Neuronal stem cell (in vitro differentiated cells): ENCODE measurements around the gene PLAAT4.
A peak's percentile ranks its signal among the peaks of the same experiment; 100 is the strongest.

Experiments
- DNase-seq: peaks from one replicate; pipeline ENCODE4 v3.0.0-alpha.2; 2013; ENCODE audit warnings: low spot score
- H2AFZ ChIP-seq: one replicate; pipeline ENCODE4 v1.6.1; 2013; ENCODE audit warnings: mild to moderate bottlenecking, low read length, inconsistent platforms
- H2AK5ac ChIP-seq: 2 replicates; pipeline ENCODE4 v1.6.1; 2013; ENCODE audit warnings: low read depth, mild to moderate bottlenecking, inconsistent platforms, low read length, moderate library complexity, mixed read lengths
- H2BK120ac ChIP-seq: 2 replicates; pipeline ENCODE4 v1.6.1; 2013; ENCODE audit warnings: low read depth, mild to moderate bottlenecking, inconsistent platforms, low read length, moderate library complexity, mixed read lengths
- H2BK12ac ChIP-seq: one replicate; pipeline ENCODE4 v1.6.1; 2013; ENCODE audit warnings: low read length, inconsistent platforms
- H2BK15ac ChIP-seq: 2 replicates; pipeline ENCODE4 v1.6.1; 2013; ENCODE audit warnings: mild to moderate bottlenecking, low read length, inconsistent platforms, mixed read lengths
- H2BK5ac ChIP-seq: one replicate; pipeline ENCODE4 v1.6.1; 2013; ENCODE audit warnings: inconsistent platforms, mild to moderate bottlenecking, low read length, moderate library complexity
- H3K14ac ChIP-seq: one replicate; pipeline ENCODE4 v1.6.1; 2013; ENCODE audit warnings: low read length, inconsistent platforms
- H3K18ac ChIP-seq: 2 replicates; pipeline ENCODE4 v1.6.1; 2013; ENCODE audit warnings: low read length, inconsistent platforms
- H3K23ac ChIP-seq: 2 replicates; pipeline ENCODE4 v1.6.1; 2013; ENCODE audit warnings: low read depth, mild to moderate bottlenecking, mixed read lengths, low read length, inconsistent platforms; ENCODE audit not compliant: poor library complexity
- H3K27ac ChIP-seq: replicated peaks from 3 replicates; pipeline ENCODE4 v1.5.1; 2013; ENCODE audit warnings: low read length, inconsistent platforms
- H3K27me3 ChIP-seq, 3 experiments: 2 replicates each; pipeline ENCODE4 v1.6.1; 2013; ENCODE audit warnings: low read length in 3 of 3, mild to moderate bottlenecking in 2 of 3, inconsistent platforms in 1 of 3, low read depth in 1 of 3, mixed read lengths in 1 of 3, moderate library complexity in 1 of 3; ENCODE audit not compliant: control insufficient read depth in 3 of 3, insufficient read depth in 3 of 3
- H3K36me3 ChIP-seq, 2 donors: replicated peaks in 1 of 2; 2 replicates each; pipeline ENCODE4 v1.6.1; 2013; ENCODE audit warnings: low read length in 2 of 2; ENCODE audit not compliant: control insufficient read depth in 2 of 2, insufficient read depth in 2 of 2
- H3K4ac ChIP-seq: 2 replicates; pipeline ENCODE4 v1.6.1; 2013; ENCODE audit warnings: inconsistent platforms, mild to moderate bottlenecking, low read length, moderate library complexity
- H3K4me1 ChIP-seq, 2 donors: 1 replicate in 1 of 2; 2 replicates in 1 of 2; pipeline ENCODE4 v1.6.1; 2013; ENCODE audit warnings: low read length in 2 of 2, low read depth in 1 of 2; ENCODE audit not compliant: control insufficient read depth in 2 of 2, insufficient read depth in 1 of 2
- H3K4me2 ChIP-seq: one replicate; pipeline ENCODE4 v1.6.1; 2013; ENCODE audit warnings: mild to moderate bottlenecking, low read length, inconsistent platforms; ENCODE audit not compliant: insufficient read depth, poor library complexity, severe bottlenecking
- H3K4me3 ChIP-seq, 2 donors: 2 replicates each; pipeline ENCODE4 v1.5.1; 2013; ENCODE audit warnings: low read length in 2 of 2, mild to moderate bottlenecking in 2 of 2, inconsistent platforms in 1 of 2, moderate library complexity in 1 of 2
- H3K79me1 ChIP-seq: one replicate; pipeline ENCODE4 v1.6.1; 2013; ENCODE audit warnings: low read depth, mild to moderate bottlenecking, inconsistent platforms, low read length, moderate library complexity
- H3K9ac ChIP-seq: one replicate; pipeline ENCODE4 v1.6.1; 2013; ENCODE audit warnings: mild to moderate bottlenecking, low read depth, low read length, inconsistent platforms; ENCODE audit not compliant: poor library complexity
- H3K9me3 ChIP-seq, 2 donors: replicated peaks in 1 of 2; 2 replicates each; pipeline versions ENCODE3 to v1.6.1; 2013; ENCODE audit warnings: low read length in 2 of 2, mild to moderate bottlenecking in 2 of 2, inconsistent platforms in 1 of 2, low read depth in 1 of 2, mixed read lengths in 1 of 2, moderate library complexity in 1 of 2; ENCODE audit not compliant: control insufficient read depth in 2 of 2, insufficient read depth in 1 of 2
- H4K8ac ChIP-seq: one replicate; pipeline ENCODE4 v1.6.1; 2013; ENCODE audit warnings: low read depth, mild to moderate bottlenecking, inconsistent platforms, low read length, moderate library complexity
- H4K91ac ChIP-seq: one replicate; pipeline ENCODE4 v1.6.1; 2013; ENCODE audit warnings: low read length, low read depth, mild to moderate bottlenecking, inconsistent platforms; ENCODE audit not compliant: poor library complexity
- WGBS, 2 donors: extraction: QIAGEN DNeasy Blood & Tissue Kit; methylation state at CpG; one replicate each; pipeline ENCODE4 v1.1.7; 2013; ENCODE audit warnings: missing lambda C conversion rate in 2 of 2, mixed read lengths in 1 of 2; ENCODE audit not compliant: insufficient read length in 2 of 2, insufficient replicate concordance in 1 of 2; ENCODE audit errors: extremely low coverage in 2 of 2; 5-methylcytosine and 5-hydroxymethylcytosine counted together

Gene PLAAT4

DNA sequence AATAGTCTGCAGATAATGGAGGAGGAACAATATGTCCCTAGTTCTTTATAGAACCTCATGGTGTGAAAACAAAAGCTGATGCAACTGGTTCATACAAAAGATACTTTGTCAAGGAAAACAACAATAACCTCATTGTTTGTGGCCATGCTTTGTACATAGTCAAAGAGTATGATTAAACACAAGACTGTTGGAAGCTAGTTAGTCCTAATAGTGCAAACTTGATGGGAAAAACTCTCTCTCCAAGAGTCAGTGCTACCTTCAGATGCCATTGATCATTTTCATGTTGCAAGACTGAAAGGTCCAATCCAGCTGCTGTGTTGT is 46.7 kb downstream of the PLAAT4 start:
- H3K23ac ChIP-seq = no peak overlapping the region
- no peak overlapping the region for H2AFZ ChIP-seq
- H3K27me3 ChIP-seq = no peaks in the 10 kb centered on the region
- H2AK5ac ChIP-seq = no peak overlapping the region
- H3K9me3 ChIP-seq = no peaks in the 10 kb centered on the region
- H3K36me3 ChIP-seq = no peaks in the 10 kb centered on the region
- H3K4ac ChIP-seq = no peak overlapping the region
- no peak for DNase-seq
- H3K79me1 ChIP-seq = no peaks in the 10 kb centered on the region
- no peak overlapping the region for H4K91ac ChIP-seq
- no peak overlapping the region for H3K4me2 ChIP-seq
- H4K8ac ChIP-seq = no peak overlapping the region
- H3K27ac ChIP-seq = no peak overlapping the region
- no peak overlapping the region for H2BK120ac ChIP-seq
- H3K4me1 ChIP-seq = no peaks in the 10 kb centered on the region
- H2BK5ac ChIP-seq = no peak overlapping the region
- no peak overlapping the region for H3K14ac ChIP-seq
- no peak overlapping the region for H3K4me3 ChIP-seq
- H3K18ac ChIP-seq = no peak overlapping the region
- no peak overlapping the region for H3K9ac ChIP-seq
- no peak overlapping the region for H2BK15ac ChIP-seq
- no peak overlapping the region for H2BK12ac ChIP-seq

DNA sequence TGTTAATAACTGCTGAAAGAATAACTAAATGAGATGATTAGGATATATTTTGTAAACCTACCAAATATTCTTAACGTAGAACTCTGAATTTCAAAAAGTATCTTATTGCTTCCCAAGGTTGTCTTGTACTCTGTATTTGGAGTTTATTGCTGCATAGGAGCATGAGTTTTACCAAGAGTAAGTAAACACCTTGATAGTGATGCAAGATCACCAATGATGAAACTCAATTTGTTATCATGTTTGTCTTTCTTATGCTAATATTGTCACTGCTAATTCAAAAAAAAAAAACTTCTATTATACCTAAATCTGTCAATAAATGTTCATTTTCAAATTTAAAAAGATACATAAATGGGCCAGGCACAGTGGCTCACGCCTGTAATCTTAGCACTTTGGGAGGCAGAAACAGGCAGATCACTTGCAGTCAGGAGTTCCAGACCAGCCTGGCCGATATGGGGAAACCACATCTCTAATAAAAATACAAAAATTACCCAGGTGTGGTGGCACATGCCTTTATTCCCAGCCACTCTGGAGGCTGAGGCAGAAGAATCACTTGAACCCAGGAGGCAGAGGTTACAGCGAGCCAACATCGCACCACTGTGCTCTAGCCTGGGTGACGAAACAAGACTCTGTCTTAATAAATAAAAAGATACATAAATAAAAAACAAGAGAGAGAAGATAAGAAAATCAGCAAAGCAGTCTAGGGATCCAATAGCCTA is 50.0 kb downstream of the PLAAT4 start:
- Histone ChIP-seq H2BK5ac (no peak overlapping the region), H3K9me3 (no peaks in the 10 kb centered on the region), H3K4ac (no peak overlapping the region), H3K4me3 (no peak overlapping the region), H3K4me2 (no peak overlapping the region), H4K91ac (no peak overlapping the region), H2BK12ac (no peak overlapping the region), H2AK5ac (no peak overlapping the region), H3K79me1 (no peaks in the 10 kb centered on the region), H3K27me3 (no peaks in the 10 kb centered on the region), H3K23ac (no peak overlapping the region), H3K9ac (no peak overlapping the region), H2AFZ (no peak overlapping the region), H3K27ac (no peak overlapping the region), H3K36me3 (no peaks in the 10 kb centered on the region), H2BK120ac (no peak overlapping the region), H4K8ac (no peak overlapping the region), H3K14ac (no peak overlapping the region), H3K18ac (no peak overlapping the region), H2BK15ac (no peak overlapping the region), H3K4me1 (no peaks in the 10 kb centered on the region)
- no peak for DNase-seq
- no CpG with 5 or more reads among the region's 6 CpGs for WGBS, 2 donors

DNA sequence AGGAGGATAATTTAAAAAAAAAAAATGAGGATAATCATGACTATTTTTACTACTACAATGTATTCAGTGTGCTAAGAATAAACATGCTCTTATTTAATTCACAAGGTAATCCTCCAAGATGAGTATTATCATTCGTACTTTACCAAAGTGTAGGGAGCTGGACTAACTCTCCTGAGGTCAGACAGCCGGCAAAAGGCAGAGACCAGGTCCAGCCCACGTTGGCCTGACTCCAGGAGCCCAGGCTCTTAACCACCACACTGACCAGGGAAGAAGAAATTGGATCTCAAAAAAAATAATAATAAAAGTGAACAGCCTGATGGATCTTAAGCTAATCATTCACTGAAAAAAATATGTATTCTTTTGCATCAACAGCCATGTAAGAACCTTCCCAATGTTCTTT is 52.4 kb downstream of the PLAAT4 start:
- WGBS, 2 donors = no CpG with 5 or more reads among the region's 3 CpGs
- no peaks in the 10 kb centered on the region for H3K79me1 ChIP-seq
- H2AK5ac ChIP-seq = no peak overlapping the region
- H4K91ac ChIP-seq = no peak overlapping the region
- no peaks in the 10 kb centered on the region for H3K36me3 ChIP-seq
- H3K23ac ChIP-seq = no peak overlapping the region
- H4K8ac ChIP-seq = no peak overlapping the region
- H2BK120ac ChIP-seq = no peak overlapping the region
- no peak overlapping the region for H2BK12ac ChIP-seq
- H3K4ac ChIP-seq = no peak overlapping the region
- no peak overlapping the region for H2BK5ac ChIP-seq
- DNase-seq = no peak
- H3K14ac ChIP-seq = no peak overlapping the region
- H3K18ac ChIP-seq = no peak overlapping the region
- no peak overlapping the region for H2AFZ ChIP-seq
- no peak overlapping the region for H3K27ac ChIP-seq
- H3K9ac ChIP-seq = no peak overlapping the region
- H3K4me1 ChIP-seq = no peaks in the 10 kb centered on the region
- no peak overlapping the region for H2BK15ac ChIP-seq
- no peak overlapping the region for H3K4me3 ChIP-seq
- no peaks in the 10 kb centered on the region for H3K27me3 ChIP-seq
- no peaks in the 10 kb centered on the region for H3K9me3 ChIP-seq
- no peak overlapping the region for H3K4me2 ChIP-seq

DNA sequence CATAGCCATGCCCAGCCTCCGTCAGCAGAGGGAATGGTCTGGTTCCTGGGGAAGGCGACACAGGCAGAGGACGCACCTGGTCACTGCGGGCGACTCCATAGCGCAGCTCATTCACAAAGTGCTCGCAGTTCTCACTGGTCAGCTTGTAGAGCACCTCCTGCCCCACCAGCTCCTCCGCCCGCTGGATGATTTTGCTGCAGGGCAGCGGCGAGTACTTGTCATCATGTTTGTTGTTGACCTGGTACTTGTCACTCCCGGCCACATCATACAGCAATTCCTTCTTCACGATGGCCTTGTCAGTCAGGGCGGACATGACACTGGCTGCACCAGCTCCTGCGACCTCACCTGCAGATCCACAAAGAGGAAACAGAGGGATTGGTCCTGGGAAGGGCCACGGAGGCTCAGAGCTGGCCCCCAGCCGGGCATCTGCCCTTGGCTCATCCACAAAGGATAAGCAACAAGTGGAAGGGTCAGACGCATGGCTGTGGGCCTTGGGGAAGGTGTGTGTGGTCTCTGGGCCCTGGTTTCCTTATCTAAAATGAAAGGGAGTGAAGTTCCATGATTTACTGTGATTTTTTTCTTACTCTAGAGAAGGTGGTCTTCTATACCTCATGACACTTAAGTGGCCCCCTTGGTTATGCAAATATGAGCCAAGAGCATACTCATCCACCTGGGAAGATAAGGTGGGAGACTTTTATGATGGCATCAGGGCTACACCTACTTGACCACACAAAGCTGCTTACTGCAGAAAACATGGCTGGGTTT is 53.6 kb downstream of the PLAAT4 start:
- H3K4me2 ChIP-seq = no peak overlapping the region
- H3K4me1 ChIP-seq = no peaks in the 10 kb centered on the region
- H2AK5ac ChIP-seq = no peak overlapping the region
- no peak overlapping the region for H2BK120ac ChIP-seq
- no peak overlapping the region for H2BK5ac ChIP-seq
- peak overlapping the region; percentile 17 for H3K18ac ChIP-seq
- H3K4ac ChIP-seq = no peak overlapping the region
- no peak overlapping the region for H4K8ac ChIP-seq
- DNase-seq = no peak
- H3K4me3 ChIP-seq = no peak overlapping the region
- WGBS, 2 donors = no CpG with 5 or more reads among the region's 18 CpGs
- peak overlapping the region; percentile 28 for H3K23ac ChIP-seq
- no peaks in the 10 kb centered on the region for H3K36me3 ChIP-seq
- H2BK12ac ChIP-seq = no peak overlapping the region
- H4K91ac ChIP-seq = no peak overlapping the region
- H2BK15ac ChIP-seq = no peak overlapping the region
- H3K9ac ChIP-seq = peak overlapping the region; percentile 79
- no peaks in the 10 kb centered on the region for H3K79me1 ChIP-seq
- no peak overlapping the region for H2AFZ ChIP-seq
- no peak overlapping the region for H3K27ac ChIP-seq
- no peaks in the 10 kb centered on the region for H3K27me3 ChIP-seq
- H3K9me3 ChIP-seq = no peaks in the 10 kb centered on the region
- no peak overlapping the region for H3K14ac ChIP-seq
